Esophagus muscularis mucosa (tissue), 4 donors: ENCODE results near the gene PAEP.

Source experiments
- EP300 ChIP-seq: sonication (generic); formaldehyde crosslinking; IDR thresholded peaks from one replicate; pipeline ENCODE4 v1.6.1; 2017; ENCODE audit warnings: antibody characterized with exemption
- POLR2A ChIP-seq: fragments of 450-650 bp; IDR thresholded peaks from one replicate; pipeline ENCODE4 v1.6.1; 2017; ENCODE audit warnings: antibody characterized with exemption, moderate library complexity, mild to moderate bottlenecking, low read depth
- POLR2AphosphoS5 ChIP-seq, 2 donors: sonication (generic); formaldehyde crosslinking; IDR thresholded peaks; one replicate each; pipeline ENCODE4 v1.6.1; 2017; ENCODE audit warnings: antibody characterized with exemption in 2 of 2
- TF ChIP-seq, protein P1 (sequence below), 3 experiments: fragments of 200-600 bp in 2 of 3; fragments of 450-650 bp in 1 of 3; sonication (generic) in 2 of 3; IDR thresholded peaks; one replicate each; pipeline ENCODE4 v1.5.1; 2017 to 2019; ENCODE audit warnings: antibody characterized with exemption in 3 of 3, mild to moderate bottlenecking in 2 of 3, moderate library complexity in 1 of 3

DNA sequence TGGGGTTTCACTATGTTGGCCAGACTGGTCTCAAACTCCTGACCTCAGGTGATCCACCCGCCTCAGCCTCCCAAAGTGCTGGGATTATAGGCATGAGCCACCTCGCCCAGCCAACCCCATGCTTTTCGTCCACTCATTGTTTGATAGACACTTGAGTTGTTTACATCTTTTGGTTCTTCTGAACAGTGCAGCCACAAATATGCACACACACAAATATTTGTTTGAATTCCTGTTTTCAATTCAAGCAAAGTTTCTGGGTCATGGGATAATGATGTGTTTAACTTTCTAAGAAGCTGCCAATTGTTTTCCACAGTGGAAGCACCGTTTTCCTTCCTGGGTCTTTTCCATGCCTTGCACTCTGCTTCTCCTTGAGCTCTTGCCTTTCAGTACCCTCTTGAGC, 6.8 kb upstream of the PAEP start:
- TF ChIP-seq EP300, result no peak
- TF ChIP-seq, protein P1, sequence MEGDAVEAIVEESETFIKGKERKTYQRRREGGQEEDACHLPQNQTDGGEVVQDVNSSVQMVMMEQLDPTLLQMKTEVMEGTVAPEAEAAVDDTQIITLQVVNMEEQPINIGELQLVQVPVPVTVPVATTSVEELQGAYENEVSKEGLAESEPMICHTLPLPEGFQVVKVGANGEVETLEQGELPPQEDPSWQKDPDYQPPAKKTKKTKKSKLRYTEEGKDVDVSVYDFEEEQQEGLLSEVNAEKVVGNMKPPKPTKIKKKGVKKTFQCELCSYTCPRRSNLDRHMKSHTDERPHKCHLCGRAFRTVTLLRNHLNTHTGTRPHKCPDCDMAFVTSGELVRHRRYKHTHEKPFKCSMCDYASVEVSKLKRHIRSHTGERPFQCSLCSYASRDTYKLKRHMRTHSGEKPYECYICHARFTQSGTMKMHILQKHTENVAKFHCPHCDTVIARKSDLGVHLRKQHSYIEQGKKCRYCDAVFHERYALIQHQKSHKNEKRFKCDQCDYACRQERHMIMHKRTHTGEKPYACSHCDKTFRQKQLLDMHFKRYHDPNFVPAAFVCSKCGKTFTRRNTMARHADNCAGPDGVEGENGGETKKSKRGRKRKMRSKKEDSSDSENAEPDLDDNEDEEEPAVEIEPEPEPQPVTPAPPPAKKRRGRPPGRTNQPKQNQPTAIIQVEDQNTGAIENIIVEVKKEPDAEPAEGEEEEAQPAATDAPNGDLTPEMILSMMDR (IDR thresholded peaks at IDR 0.05), result no peak
- TF ChIP-seq POLR2AphosphoS5 (IDR thresholded peaks at IDR 0.05), result no peak
- TF ChIP-seq POLR2A, result no peak
